SK-N-SH treated with all-trans-retinoic acid at 6 μM for 48 hours (cell line): ENCODE data around the gene KRTAP5-3.

ENCODE experiments used
- ATAC-seq: fragments of 200-7000 bp; cut with Tn5 transposase; 3 replicates; pipeline ENCODE4 v1.9.1; 2020; ENCODE audit warnings: mild to moderate bottlenecking, moderate library complexity
- ARNTL ChIP-seq: fragments of 450-650 bp; formaldehyde crosslinking; IDR thresholded peaks from 2 replicates; pipeline ENCODE4 v1.5.0; 2020; ENCODE audit warnings: low read depth, mild to moderate bottlenecking, moderate library complexity, borderline replicate concordance
- BACH2 ChIP-seq: fragments of 250-450 bp; sonication (Bioruptor Pico); IDR thresholded peaks from 2 replicates; pipeline ENCODE4 v1.9.0; 2021; ENCODE audit warnings: mild to moderate bottlenecking, borderline replicate concordance
- CSDC2 ChIP-seq: fragments of 250-450 bp; sonication (Bioruptor Pico); IDR thresholded peaks from 2 replicates; pipeline ENCODE4 v1.5.0; 2020; ENCODE audit warnings: mild to moderate bottlenecking, moderate library complexity
- GLIS3 ChIP-seq: fragments of 250-450 bp; sonication (Bioruptor Pico); IDR thresholded peaks from 2 replicates; pipeline ENCODE4 v1.5.0; 2020; ENCODE audit warnings: mild to moderate bottlenecking, moderate library complexity
- ISL1 ChIP-seq: fragments of 250-450 bp; sonication (Bioruptor Pico); IDR thresholded peaks from 2 replicates; pipeline ENCODE4 v2.1.2; 2022; ENCODE audit warnings: mild to moderate bottlenecking, moderate library complexity
- OSR1 ChIP-seq: fragments of 250-450 bp; sonication (Bioruptor Pico); IDR thresholded peaks from 2 replicates; pipeline ENCODE4 v1.8.0; 2022; ENCODE audit warnings: moderate library complexity, mild to moderate bottlenecking, inconsistent platforms
- PPARA ChIP-seq: fragments of 250-450 bp; sonication (Bioruptor Pico); IDR thresholded peaks from 2 replicates; pipeline ENCODE4 v1.5.0; 2020; ENCODE audit warnings: mild to moderate bottlenecking, borderline replicate concordance
- RARB ChIP-seq: fragments of 250-450 bp; sonication (Bioruptor Pico); IDR thresholded peaks from 2 replicates; pipeline ENCODE4 v1.8.0; 2021; ENCODE audit warnings: mild to moderate bottlenecking, moderate library complexity
- SNAI2 ChIP-seq: fragments of 250-450 bp; sonication (Bioruptor Pico); IDR thresholded peaks from 2 replicates; pipeline ENCODE4 v1.5.0; 2020; ENCODE audit warnings: mild to moderate bottlenecking, moderate library complexity
- TCF4 ChIP-seq: fragments of 250-450 bp; sonication (Bioruptor Pico); IDR thresholded peaks from 2 replicates; pipeline ENCODE4 v1.8.0; 2021; ENCODE audit warnings: mild to moderate bottlenecking, moderate library complexity, borderline replicate concordance
- TOX ChIP-seq: fragments of 250-450 bp; sonication (Bioruptor Pico); IDR thresholded peaks from 2 replicates; pipeline ENCODE4 v1.8.0; 2021; ENCODE audit warnings: mild to moderate bottlenecking, moderate library complexity, borderline replicate concordance
- ZC3H10 ChIP-seq: fragments of 250-450 bp; sonication (Bioruptor Pico); IDR thresholded peaks from 2 replicates; pipeline ENCODE4 v1.5.1; 2021; ENCODE audit warnings: mild to moderate bottlenecking, moderate library complexity
- ZFP3 ChIP-seq: fragments of 250-450 bp; sonication (Bioruptor Pico); IDR thresholded peaks from 2 replicates; pipeline ENCODE4 v1.5.0; 2020; ENCODE audit warnings: mild to moderate bottlenecking, moderate library complexity
- ZFP30 ChIP-seq: fragments of 450-650 bp; formaldehyde crosslinking; IDR thresholded peaks from 2 replicates; pipeline ENCODE4 v1.5.0; 2022; ENCODE audit warnings: mild to moderate bottlenecking, moderate library complexity
- ZNF565 ChIP-seq: fragments of 450-650 bp; formaldehyde crosslinking; conservative IDR thresholded peaks from 2 replicates; pipeline ENCODE4 v1.5.0; 2020; ENCODE audit warnings: low read depth, mild to moderate bottlenecking, moderate library complexity
- ZNF70 ChIP-seq: fragments of 450-650 bp; formaldehyde crosslinking; IDR thresholded peaks from 2 replicates; pipeline ENCODE4 v1.5.0; 2020; ENCODE audit warnings: mild to moderate bottlenecking, moderate library complexity
- ZNF8 ChIP-seq: fragments of 450-650 bp; formaldehyde crosslinking; IDR thresholded peaks from 2 replicates; pipeline ENCODE4 v1.5.0; 2020; ENCODE audit warnings: mild to moderate bottlenecking, moderate library complexity
- TF ChIP-seq, protein P1 (sequence below): fragments of 250-450 bp; sonication (Bioruptor Pico); IDR thresholded peaks from 2 replicates; pipeline ENCODE4 v1.8.0; 2020; ENCODE audit warnings: mild to moderate bottlenecking, moderate library complexity, borderline replicate concordance
- TF ChIP-seq, protein P2 (sequence below): fragments of 250-450 bp; sonication (Bioruptor Pico); IDR thresholded peaks from 2 replicates; pipeline ENCODE4 v1.5.0; 2020; ENCODE audit warnings: mild to moderate bottlenecking, moderate library complexity
- TF ChIP-seq, protein P3 (sequence below): fragments of 250-450 bp; sonication (Bioruptor Pico); IDR thresholded peaks from 2 replicates; pipeline ENCODE4 v1.5.1; 2021; ENCODE audit warnings: mild to moderate bottlenecking, moderate library complexity
- TF ChIP-seq, protein P4 (sequence below): fragments of 250-450 bp; sonication (Bioruptor Pico); IDR thresholded peaks from 2 replicates; pipeline ENCODE4 v1.8.0; 2021; ENCODE audit warnings: low read depth, mild to moderate bottlenecking, moderate library complexity, borderline replicate concordance
- TF ChIP-seq, protein P5 (sequence below): fragments of 250-450 bp; sonication (Bioruptor Pico); IDR thresholded peaks from 2 replicates; pipeline ENCODE4 v1.5.1; 2020; ENCODE audit warnings: low read depth, mild to moderate bottlenecking, moderate library complexity

The KRTAP5-3 gene

DNA sequence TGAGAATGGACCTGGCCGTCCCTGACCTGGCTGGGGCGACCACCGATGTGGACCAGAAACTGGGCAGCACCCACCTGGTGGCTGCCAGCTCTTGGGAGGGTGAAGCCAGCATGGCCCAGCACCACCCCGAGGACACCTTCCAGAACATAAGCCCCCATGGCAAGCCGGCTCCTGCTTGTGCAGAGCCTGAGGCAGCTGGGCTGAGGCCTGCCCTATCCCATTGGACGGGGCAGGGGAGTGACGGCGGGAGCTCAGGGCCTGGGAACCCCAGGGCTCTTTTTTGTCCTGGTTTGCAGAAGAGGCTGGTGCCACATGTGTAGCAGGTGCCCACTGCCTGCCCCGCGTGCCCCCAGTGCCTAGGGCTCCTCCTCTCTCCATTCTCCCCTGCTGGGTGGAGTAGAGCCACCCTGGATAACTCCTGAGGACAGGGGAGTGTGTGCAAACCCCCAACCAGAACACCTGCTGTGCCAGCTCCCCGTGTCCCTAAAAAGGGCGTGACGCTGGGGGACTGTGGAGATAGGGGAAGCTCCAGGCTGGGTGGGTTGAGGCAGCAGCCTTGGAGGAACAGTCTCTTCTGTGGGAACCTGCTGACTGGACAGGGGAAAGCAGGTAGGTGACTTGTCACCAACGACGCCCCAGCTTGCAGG is 48.1 kb downstream of the KRTAP5-3 start:
- TF ChIP-seq TCF4: no peak
- no peak for TF ChIP-seq ZNF70 (CRISPR knock-in tag)
- no peak for TF ChIP-seq ZC3H10 (CRISPR knock-in tag)
- TF ChIP-seq ARNTL (CRISPR knock-in tag): no peak
- TF ChIP-seq, protein P1, sequence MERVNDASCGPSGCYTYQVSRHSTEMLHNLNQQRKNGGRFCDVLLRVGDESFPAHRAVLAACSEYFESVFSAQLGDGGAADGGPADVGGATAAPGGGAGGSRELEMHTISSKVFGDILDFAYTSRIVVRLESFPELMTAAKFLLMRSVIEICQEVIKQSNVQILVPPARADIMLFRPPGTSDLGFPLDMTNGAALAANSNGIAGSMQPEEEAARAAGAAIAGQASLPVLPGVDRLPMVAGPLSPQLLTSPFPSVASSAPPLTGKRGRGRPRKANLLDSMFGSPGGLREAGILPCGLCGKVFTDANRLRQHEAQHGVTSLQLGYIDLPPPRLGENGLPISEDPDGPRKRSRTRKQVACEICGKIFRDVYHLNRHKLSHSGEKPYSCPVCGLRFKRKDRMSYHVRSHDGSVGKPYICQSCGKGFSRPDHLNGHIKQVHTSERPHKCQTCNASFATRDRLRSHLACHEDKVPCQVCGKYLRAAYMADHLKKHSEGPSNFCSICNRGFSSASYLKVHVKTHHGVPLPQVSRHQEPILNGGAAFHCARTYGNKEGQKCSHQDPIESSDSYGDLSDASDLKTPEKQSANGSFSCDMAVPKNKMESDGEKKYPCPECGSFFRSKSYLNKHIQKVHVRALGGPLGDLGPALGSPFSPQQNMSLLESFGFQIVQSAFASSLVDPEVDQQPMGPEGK (CRISPR knock-in tag): no peak
- TF ChIP-seq SNAI2 (CRISPR knock-in tag): no peak
- no peak for TF ChIP-seq TOX
- no peak for TF ChIP-seq ZNF565 (CRISPR knock-in tag)
- TF ChIP-seq ZFP30: no peak
- no peak for TF ChIP-seq ZNF8
- TF ChIP-seq CSDC2 (CRISPR knock-in tag): no peak
- no peak for TF ChIP-seq GLIS3 (CRISPR knock-in tag)
- TF ChIP-seq, protein P2, sequence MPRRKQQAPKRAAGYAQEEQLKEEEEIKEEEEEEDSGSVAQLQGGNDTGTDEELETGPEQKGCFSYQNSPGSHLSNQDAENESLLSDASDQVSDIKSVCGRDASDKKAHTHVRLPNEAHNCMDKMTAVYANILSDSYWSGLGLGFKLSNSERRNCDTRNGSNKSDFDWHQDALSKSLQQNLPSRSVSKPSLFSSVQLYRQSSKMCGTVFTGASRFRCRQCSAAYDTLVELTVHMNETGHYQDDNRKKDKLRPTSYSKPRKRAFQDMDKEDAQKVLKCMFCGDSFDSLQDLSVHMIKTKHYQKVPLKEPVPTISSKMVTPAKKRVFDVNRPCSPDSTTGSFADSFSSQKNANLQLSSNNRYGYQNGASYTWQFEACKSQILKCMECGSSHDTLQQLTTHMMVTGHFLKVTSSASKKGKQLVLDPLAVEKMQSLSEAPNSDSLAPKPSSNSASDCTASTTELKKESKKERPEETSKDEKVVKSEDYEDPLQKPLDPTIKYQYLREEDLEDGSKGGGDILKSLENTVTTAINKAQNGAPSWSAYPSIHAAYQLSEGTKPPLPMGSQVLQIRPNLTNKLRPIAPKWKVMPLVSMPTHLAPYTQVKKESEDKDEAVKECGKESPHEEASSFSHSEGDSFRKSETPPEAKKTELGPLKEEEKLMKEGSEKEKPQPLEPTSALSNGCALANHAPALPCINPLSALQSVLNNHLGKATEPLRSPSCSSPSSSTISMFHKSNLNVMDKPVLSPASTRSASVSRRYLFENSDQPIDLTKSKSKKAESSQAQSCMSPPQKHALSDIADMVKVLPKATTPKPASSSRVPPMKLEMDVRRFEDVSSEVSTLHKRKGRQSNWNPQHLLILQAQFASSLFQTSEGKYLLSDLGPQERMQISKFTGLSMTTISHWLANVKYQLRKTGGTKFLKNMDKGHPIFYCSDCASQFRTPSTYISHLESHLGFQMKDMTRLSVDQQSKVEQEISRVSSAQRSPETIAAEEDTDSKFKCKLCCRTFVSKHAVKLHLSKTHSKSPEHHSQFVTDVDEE (CRISPR knock-in tag): no peak
- TF ChIP-seq BACH2: no peak
- TF ChIP-seq, protein P3, sequence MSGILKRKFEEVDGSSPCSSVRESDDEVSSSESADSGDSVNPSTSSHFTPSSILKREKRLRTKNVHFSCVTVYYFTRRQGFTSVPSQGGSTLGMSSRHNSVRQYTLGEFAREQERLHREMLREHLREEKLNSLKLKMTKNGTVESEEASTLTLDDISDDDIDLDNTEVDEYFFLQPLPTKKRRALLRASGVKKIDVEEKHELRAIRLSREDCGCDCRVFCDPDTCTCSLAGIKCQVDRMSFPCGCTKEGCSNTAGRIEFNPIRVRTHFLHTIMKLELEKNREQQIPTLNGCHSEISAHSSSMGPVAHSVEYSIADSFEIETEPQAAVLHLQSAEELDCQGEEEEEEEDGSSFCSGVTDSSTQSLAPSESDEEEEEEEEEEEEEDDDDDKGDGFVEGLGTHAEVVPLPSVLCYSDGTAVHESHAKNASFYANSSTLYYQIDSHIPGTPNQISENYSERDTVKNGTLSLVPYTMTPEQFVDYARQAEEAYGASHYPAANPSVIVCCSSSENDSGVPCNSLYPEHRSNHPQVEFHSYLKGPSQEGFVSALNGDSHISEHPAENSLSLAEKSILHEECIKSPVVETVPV (CRISPR knock-in tag): no peak

DNA sequence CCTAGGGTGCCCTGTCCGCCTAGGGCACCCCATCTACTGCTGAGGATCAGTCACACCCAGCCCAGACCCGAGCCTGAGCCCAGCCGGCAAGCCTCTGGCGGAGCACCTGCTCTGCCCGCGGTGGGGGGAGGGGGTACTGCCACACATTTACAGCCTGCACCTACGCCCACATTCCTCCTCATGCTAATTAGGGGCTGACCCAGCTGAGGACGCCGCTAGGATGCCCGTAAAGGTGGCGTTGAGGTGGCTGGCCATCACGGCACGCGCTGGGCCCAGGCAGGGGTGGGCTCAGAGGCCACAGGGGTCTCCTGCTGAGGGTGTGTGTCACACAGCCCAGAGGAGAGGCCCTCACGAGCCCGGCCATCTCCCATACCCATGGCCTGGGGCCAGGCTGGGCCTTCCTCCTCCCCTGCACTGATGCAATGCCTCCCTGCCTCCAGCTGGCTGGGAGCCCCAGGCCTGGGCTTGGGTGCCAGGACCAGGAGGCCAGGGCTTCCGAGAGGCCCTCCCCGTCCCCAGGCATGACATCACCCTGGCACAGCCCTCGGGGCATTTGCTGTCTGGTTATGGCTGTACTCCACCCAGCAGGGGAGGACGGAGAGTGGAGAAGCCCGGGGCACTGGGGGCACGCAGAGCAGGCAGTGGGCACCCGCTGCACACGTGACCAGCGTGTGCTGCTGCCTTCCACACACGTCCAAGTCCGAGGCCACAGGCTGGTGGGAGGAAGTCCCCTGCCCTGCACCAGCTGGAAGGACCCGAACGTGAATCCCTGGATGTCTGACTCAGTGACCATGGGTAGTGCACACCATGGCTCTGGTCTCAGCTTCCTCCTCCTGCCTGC is 48.9 kb downstream of the KRTAP5-3 start:
- TF ChIP-seq ZFP3 (CRISPR knock-in tag): 0 out of 2 replicates have a peak, but pooled peaks have one; percentile 37
- no peak for TF ChIP-seq OSR1
- ATAC-seq: peak; percentile 46

More for the DNA sequence above, 48.1 kb downstream of the KRTAP5-3 start:
- ATAC-seq: no peak

DNA sequence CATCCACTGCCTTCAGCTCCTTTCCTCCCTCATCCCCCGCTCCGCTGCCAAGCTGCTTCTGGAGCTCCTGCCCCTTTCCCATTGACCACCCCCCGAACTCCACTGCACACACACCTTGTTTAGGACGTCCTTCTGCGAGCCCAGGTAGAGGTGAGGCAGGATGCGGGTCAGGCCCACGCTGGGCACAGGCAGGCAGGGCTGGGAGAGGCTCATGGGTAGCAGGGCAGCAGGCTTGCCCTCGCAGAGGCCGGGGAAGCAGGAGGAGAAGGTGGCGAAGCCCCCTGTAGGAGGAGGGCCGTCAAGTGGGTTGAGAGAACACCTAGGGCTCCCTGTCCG is 49.5 kb downstream of the KRTAP5-3 start:
- no peak; the same call in 2 of the 3 replicates for ATAC-seq
- TF ChIP-seq ZNF565 (CRISPR knock-in tag): no peak
- no peak for TF ChIP-seq SNAI2 (CRISPR knock-in tag)
- TF ChIP-seq TOX: no peak
- TF ChIP-seq PPARA: no peak
- no peak for TF ChIP-seq GLIS3 (CRISPR knock-in tag)
- TF ChIP-seq ZFP30: no peak
- no peak for TF ChIP-seq RARB (CRISPR knock-in tag)
- TF ChIP-seq TCF4: no peak
- TF ChIP-seq, protein P1 (CRISPR knock-in tag): no peak
- no peak for TF ChIP-seq ISL1 (CRISPR knock-in tag)
- TF ChIP-seq ZNF70 (CRISPR knock-in tag): no peak
- TF ChIP-seq, protein P4, sequence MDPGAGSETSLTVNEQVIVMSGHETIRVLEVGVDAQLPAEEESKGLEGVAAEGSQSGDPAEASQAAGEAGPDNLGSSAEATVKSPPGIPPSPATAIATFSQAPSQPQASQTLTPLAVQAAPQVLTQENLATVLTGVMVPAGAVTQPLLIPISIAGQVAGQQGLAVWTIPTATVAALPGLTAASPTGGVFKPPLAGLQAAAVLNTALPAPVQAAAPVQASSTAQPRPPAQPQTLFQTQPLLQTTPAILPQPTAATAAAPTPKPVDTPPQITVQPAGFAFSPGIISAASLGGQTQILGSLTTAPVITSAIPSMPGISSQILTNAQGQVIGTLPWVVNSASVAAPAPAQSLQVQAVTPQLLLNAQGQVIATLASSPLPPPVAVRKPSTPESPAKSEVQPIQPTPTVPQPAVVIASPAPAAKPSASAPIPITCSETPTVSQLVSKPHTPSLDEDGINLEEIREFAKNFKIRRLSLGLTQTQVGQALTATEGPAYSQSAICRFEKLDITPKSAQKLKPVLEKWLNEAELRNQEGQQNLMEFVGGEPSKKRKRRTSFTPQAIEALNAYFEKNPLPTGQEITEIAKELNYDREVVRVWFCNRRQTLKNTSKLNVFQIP (CRISPR knock-in tag): no peak
- TF ChIP-seq ZNF8: no peak
- TF ChIP-seq OSR1: no peak
- TF ChIP-seq, protein P5, sequence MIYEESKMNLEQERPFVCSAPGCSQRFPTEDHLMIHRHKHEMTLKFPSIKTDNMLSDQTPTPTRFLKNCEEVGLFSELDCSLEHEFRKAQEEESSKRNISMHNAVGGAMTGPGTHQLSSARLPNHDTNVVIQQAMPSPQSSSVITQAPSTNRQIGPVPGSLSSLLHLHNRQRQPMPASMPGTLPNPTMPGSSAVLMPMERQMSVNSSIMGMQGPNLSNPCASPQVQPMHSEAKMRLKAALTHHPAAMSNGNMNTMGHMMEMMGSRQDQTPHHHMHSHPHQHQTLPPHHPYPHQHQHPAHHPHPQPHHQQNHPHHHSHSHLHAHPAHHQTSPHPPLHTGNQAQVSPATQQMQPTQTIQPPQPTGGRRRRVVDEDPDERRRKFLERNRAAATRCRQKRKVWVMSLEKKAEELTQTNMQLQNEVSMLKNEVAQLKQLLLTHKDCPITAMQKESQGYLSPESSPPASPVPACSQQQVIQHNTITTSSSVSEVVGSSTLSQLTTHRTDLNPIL: no peak
- TF ChIP-seq, protein P3 (CRISPR knock-in tag): no peak
